H1 (cell line): ENCODE measurements around the gene PLA2G15. TPM values are rescaled to one million over a fixed set of nuclear protein-coding genes. Genes with fewer than 3 reads are reported as not detected.
A peak's percentile ranks its signal among the peaks of the same experiment; 100 is the strongest.

Source experiments
- CTCF ChIA-PET: fragments of 300-600 bp; sonication (Branson Sonifier 250); formaldehyde crosslinking; loops from one replicate; lab custom pipeline; 2021; ENCODE audit not compliant: partially characterized antibody; lab: Charles Lee
- POLR2A ChIA-PET: fragments of 300-600 bp; sonication (Branson Sonifier 250); formaldehyde crosslinking; loops from one replicate; lab custom pipeline; 2021; ENCODE audit warnings: inconsistent platforms; ENCODE audit not compliant: partially characterized antibody; lab: Charles Lee
- DNase-seq, 2 experiments: peaks; one replicate each; pipeline versions ENCODE4 v3.0.0 to v3.0.0-alpha.2; 2010 to 2022; ENCODE audit warnings: low spot score in 2 of 2, low read depth in 1 of 2, mixed read lengths in 1 of 2
- FAIRE-seq: peaks from 2 replicates; lab custom pipeline; 2011; peaks lifted over from hg19 to GRCh38; lab: Jason Lieb, UNC
- H2AFZ ChIP-seq: 2 replicates; pipeline ENCODE4 v1.8.1; 2012; ENCODE audit warnings: low read length, inconsistent platforms
- H2AK5ac ChIP-seq: 2 replicates; pipeline ENCODE4 v1.6.1; 2013; ENCODE audit warnings: low read depth, low read length
- H2BK120ac ChIP-seq: replicated peaks from 2 replicates; pipeline ENCODE3; 2013; ENCODE audit warnings: low read depth, low read length, inconsistent platforms
- H2BK12ac ChIP-seq: 2 replicates; pipeline ENCODE4 v1.6.1; 2013; ENCODE audit warnings: low read depth, low read length
- H2BK15ac ChIP-seq: 2 replicates; pipeline ENCODE4 v1.6.1; 2013; ENCODE audit warnings: low read length
- H2BK20ac ChIP-seq: 2 replicates; pipeline ENCODE4 v1.6.1; 2013; ENCODE audit warnings: low read length
- H2BK5ac ChIP-seq: 2 replicates; pipeline ENCODE4 v1.6.1; 2013; ENCODE audit warnings: low read depth, low read length
- H3K14ac ChIP-seq: 2 replicates; pipeline ENCODE4 v1.6.1; 2013; ENCODE audit warnings: inconsistent platforms; ENCODE audit not compliant: insufficient read length
- H3K18ac ChIP-seq: 2 replicates; pipeline ENCODE4 v1.6.1; 2013; ENCODE audit warnings: low read length; ENCODE audit errors: extremely low read depth
- H3K23ac ChIP-seq: 2 replicates; pipeline ENCODE4 v1.6.1; 2013; ENCODE audit warnings: inconsistent platforms; ENCODE audit not compliant: insufficient read length
- H3K23me2 ChIP-seq: 2 replicates; pipeline ENCODE4 v1.6.1; 2013; ENCODE audit warnings: low read depth, low read length
- H3K27ac ChIP-seq: 2 replicates; pipeline ENCODE4 v1.6.1; 2011; ENCODE audit warnings: low read depth, low read length, inconsistent platforms
- H3K27me3 ChIP-seq, 4 experiments: replicated peaks in 1 of 4; 1 replicate in 1 of 4; 2 replicates in 3 of 4; pipeline versions ENCODE4 v1.6.1 to v1.8.1; 2011 to 2013; ENCODE audit warnings: low read length in 3 of 4, mild to moderate bottlenecking in 3 of 4, inconsistent platforms in 2 of 4, mixed read lengths in 2 of 4, moderate library complexity in 1 of 4; ENCODE audit not compliant: control insufficient read depth in 3 of 4, insufficient read depth in 3 of 4; ENCODE audit errors: extremely low read depth in 1 of 4
- H3K36me3 ChIP-seq, 4 experiments: 2 replicates each; pipeline versions ENCODE4 v1.6.1 to v1.8.1; 2011 to 2013; ENCODE audit warnings: mild to moderate bottlenecking in 4 of 4, low read length in 3 of 4, moderate library complexity in 2 of 4, control low read depth in 1 of 4, inconsistent platforms in 1 of 4; ENCODE audit not compliant: insufficient read depth in 4 of 4, control insufficient read depth in 2 of 4
- H3K4ac ChIP-seq: replicated peaks from 2 replicates; pipeline ENCODE3; 2013; ENCODE audit warnings: low read length, low read depth, mixed read lengths, inconsistent platforms; ENCODE audit not compliant: insufficient read length
- H3K4me1 ChIP-seq, 4 experiments: replicated peaks in 1 of 4; 1 replicate in 1 of 4; 2 replicates in 3 of 4; pipeline versions ENCODE4 v1.6.1 to v1.8.1; 2011 to 2013; ENCODE audit warnings: low read length in 3 of 4, inconsistent platforms in 2 of 4, mixed read lengths in 1 of 4; ENCODE audit not compliant: insufficient read depth in 4 of 4, control insufficient read depth in 3 of 4
- H3K4me2 ChIP-seq, 2 experiments: 2 replicates each; pipeline versions ENCODE4 v1.6.1 to v1.8.1; 2011 to 2013; ENCODE audit warnings: low read depth in 2 of 2, low read length in 2 of 2, control low read depth in 1 of 2, inconsistent platforms in 1 of 2, mild to moderate bottlenecking in 1 of 2; ENCODE audit not compliant: insufficient read depth in 1 of 2
- H3K4me3 ChIP-seq, 4 experiments: fragments of 200-600, 300-600 bp in 1 of 4; sonication (generic), shearing (Covaris generic), sonication (Bioruptor Twin) in 1 of 4; 2 replicates each; pipeline versions ENCODE4 v1.5.1 to v1.8.1; 2011 to 2016; ENCODE audit warnings: low read length in 4 of 4, low read depth in 3 of 4, control low read depth in 2 of 4, inconsistent platforms in 2 of 4, mild to moderate bottlenecking in 2 of 4, mixed read lengths in 1 of 4, moderate library complexity in 1 of 4; ENCODE audit not compliant: insufficient read depth in 2 of 4; ENCODE audit errors: extremely low read depth in 1 of 4
- H3K56ac ChIP-seq: replicated peaks from 2 replicates; pipeline ENCODE3; 2013; ENCODE audit warnings: low read depth, mild to moderate bottlenecking, mixed read lengths, low read length, inconsistent platforms; ENCODE audit not compliant: insufficient read length
- H3K79me1 ChIP-seq: 2 replicates; pipeline ENCODE4 v1.6.1; 2013; ENCODE audit warnings: low read depth, low read length, control low read depth
- H3K79me2 ChIP-seq, 2 experiments: 2 replicates each; pipeline versions ENCODE4 v1.6.1 to v1.8.1; 2012 to 2013; ENCODE audit warnings: low read length in 2 of 2, mild to moderate bottlenecking in 2 of 2, inconsistent platforms in 1 of 2; ENCODE audit not compliant: insufficient read depth in 2 of 2, control insufficient read depth in 1 of 2
- H3K9ac ChIP-seq, 4 experiments: replicated peaks in 1 of 4; 1 replicate in 1 of 4; 2 replicates in 3 of 4; pipeline versions ENCODE4 v1.6.1 to v1.8.1; 2011 to 2013; ENCODE audit warnings: low read depth in 3 of 4, low read length in 3 of 4, control low read depth in 2 of 4, mild to moderate bottlenecking in 2 of 4, moderate library complexity in 2 of 4, inconsistent platforms in 1 of 4; ENCODE audit errors: extremely low read depth in 1 of 4
- H3K9me3 ChIP-seq, 2 experiments: 2 replicates each; pipeline versions ENCODE4 v1.6.1 to v1.8.1; 2012 to 2013; ENCODE audit warnings: mild to moderate bottlenecking in 2 of 2, moderate library complexity in 2 of 2, control low read depth in 1 of 2, inconsistent platforms in 1 of 2, low read depth in 1 of 2, low read length in 1 of 2, mixed read lengths in 1 of 2; ENCODE audit not compliant: insufficient read depth in 2 of 2
- H4K20me1 ChIP-seq, 2 experiments: replicated peaks in 1 of 2; 2 replicates each; pipeline versions ENCODE3 to v1.8.1; 2011 to 2013; ENCODE audit warnings: inconsistent platforms in 2 of 2, low read length in 2 of 2, mild to moderate bottlenecking in 1 of 2; ENCODE audit not compliant: insufficient read depth in 2 of 2, control insufficient read depth in 1 of 2
- H4K5ac ChIP-seq: 2 replicates; pipeline ENCODE4 v1.6.1; 2013; ENCODE audit warnings: low read length, low read depth, mixed read lengths, inconsistent platforms; ENCODE audit not compliant: insufficient read length
- H4K8ac ChIP-seq: 2 replicates; pipeline ENCODE4 v1.8.0; 2013; ENCODE audit warnings: mild to moderate bottlenecking, moderate library complexity, low read length, inconsistent platforms; ENCODE audit not compliant: insufficient read depth; ENCODE audit errors: extremely low read depth
- H4K91ac ChIP-seq: replicated peaks from 2 replicates; pipeline ENCODE3; 2013; ENCODE audit warnings: low read length, mixed read lengths, inconsistent platforms; ENCODE audit not compliant: insufficient read length
- ATF3 ChIP-seq: IDR thresholded peaks from 2 replicates; pipeline ENCODE4 v1.6.1; 2011; ENCODE audit warnings: low read depth, mild to moderate bottlenecking, low read length; ENCODE audit not compliant: insufficient read depth
- BACH1 ChIP-seq: IDR thresholded peaks from 2 replicates; pipeline ENCODE4 v1.6.1; 2012; ENCODE audit warnings: low read length, improper control_type of control experiment
- TAF1 ChIP-seq: IDR thresholded peaks from 2 replicates; pipeline ENCODE4 v1.6.1; 2011; ENCODE audit warnings: mild to moderate bottlenecking, low read depth, low read length
- TBP ChIP-seq: IDR thresholded peaks from 2 replicates; pipeline ENCODE4 v1.6.1; 2011; ENCODE audit warnings: low read depth, low read length, improper control_type of control experiment
- WGBS, 2 experiments: shearing (Covaris generic) in 1 of 2; methylation state at CpG; one replicate each; pipeline versions ENCODE4 v1.1.6 to v1.1.7; 2013 to 2015; ENCODE audit warnings: low lambda C conversion rate in 2 of 2, mixed read lengths in 2 of 2, inconsistent platforms in 1 of 2, low coverage in 1 of 2, missing lambda C conversion rate in 1 of 2; ENCODE audit not compliant: insufficient replicate concordance in 2 of 2, insufficient coverage in 1 of 2, insufficient read length in 1 of 2; ENCODE audit errors: extremely low coverage in 1 of 2, missing lambda C conversion rate in 1 of 2; 5-methylcytosine and 5-hydroxymethylcytosine counted together
- polyA plus RNA-seq, 7 experiments: library from polyadenylated mRNA; depleted of rRNA in 3 of 7; stranded (reverse) in 5 of 7; unstranded in 2 of 7; fragments of >200 nt in 5 of 7; fragments of 200-250 nt in 2 of 7; gene quantifications; 1 replicate in 5 of 7; 2 replicates in 1 of 7; 4 replicates in 1 of 7; pipeline versions ENCODE4 v1.2.1 to v1.2.3, GENCODE V29; 2011 to 2013; ENCODE audit warnings: missing spikeins in 2 of 7, mixed read lengths in 2 of 7
- total RNA-seq: library from RNA; stranded (reverse); fragmentation: NEBNext Ultra II Directional; extraction: Animal tissue kit (Norgen Biotek cat#: 25700); gene quantifications from 2 replicates; pipeline ENCODE4 v1.2.1, GENCODE V29; 2021

PLA2G15 gene
- total and polyA plus RNA-seq, 2 of the 8 experiments (the other 6 are each of a cell fraction or from before 2014, with no cell fraction given) = 11.2 to 12.0 TPM

DNA sequence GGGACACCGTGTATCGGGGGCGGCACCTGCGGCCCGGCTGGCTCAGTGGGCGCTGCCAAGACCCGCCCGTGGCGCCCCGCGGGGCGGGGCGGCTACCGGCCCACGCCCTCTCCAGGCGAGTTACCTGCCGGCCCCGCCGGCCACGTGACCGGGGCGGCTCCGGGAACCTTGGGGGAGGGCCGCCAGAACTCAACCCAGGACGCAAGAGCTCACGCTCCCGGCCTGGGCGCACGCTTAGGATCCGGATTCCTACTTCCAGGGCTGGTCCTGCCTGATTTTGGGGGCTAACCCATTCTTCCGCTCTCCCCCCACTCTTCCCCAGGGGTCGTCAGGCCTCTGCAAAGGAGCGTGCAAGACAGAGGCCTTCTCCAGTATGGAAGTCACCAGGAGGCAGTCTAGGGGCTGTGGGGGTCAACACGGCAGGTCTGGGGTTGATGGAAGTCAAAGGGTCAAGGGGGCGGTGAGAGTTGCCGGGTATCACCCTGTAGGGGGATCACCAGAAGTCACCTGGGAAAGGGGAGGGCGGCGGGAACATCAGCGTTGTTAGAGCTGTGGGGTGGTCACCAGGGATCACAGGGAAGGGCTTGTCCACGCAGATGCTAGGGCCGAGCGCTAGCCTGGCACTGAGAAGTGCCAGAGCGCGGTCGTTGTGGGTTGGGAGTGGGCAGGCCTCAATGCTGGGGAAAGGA is 8.9 kb upstream of the PLA2G15 start:
- Histone ChIP-seq H2BK15ac (peak overlapping the region; percentile 97; the same call in 1 of the 2 replicates), H2BK5ac (peak overlapping the region; percentile 93), H2BK12ac (peak overlapping the region; percentile 23), H4K91ac (peak overlapping the region; percentile 45), H4K8ac (peak overlapping the region; percentile 79), H3K14ac (no peak overlapping the region), H3K56ac (peak overlapping the region; percentile 91), H3K23ac (no peak overlapping the region), H3K79me1 (peaks cover 5% of the 10 kb centered on the region; the same call in 1 of the 2 replicates), H3K4ac (peak overlapping the region; percentile 87), H3K27ac (peak overlapping the region; percentile 84), H3K36me3 (peaks cover 2 to 14% (median 11%) of the 10 kb centered on the region in 4 experiments; a peak in 7 of 8 replicates), H3K23me2 (peaks cover 22% of the 10 kb centered on the region), H2AK5ac (0 out of 2 replicates have a peak overlapping the region, but pooled peaks have one; percentile 14), H3K4me3 (peak overlapping the region; percentile 59 to 85 (median 82)), H3K9ac (peak overlapping the region in 3 of 4 experiments; percentile 77 to 90 (median 77); a peak in 6 of 7 replicates), H4K20me1 (peaks cover 18 to 22% of the 10 kb centered on the region in 2 experiments), H3K18ac (peak overlapping the region; percentile 76), H3K4me2 (peak overlapping the region; percentile 99), H3K4me1 (peaks cover 0 to 28% (median 20%) of the 10 kb centered on the region in 4 experiments; a peak in 5 of 7 replicates), H2BK20ac (peak overlapping the region; percentile 66; the same call in 1 of the 2 replicates), H2AFZ (peak overlapping the region; percentile 5; the same call in 1 of the 2 replicates), H2BK120ac (peak overlapping the region; percentile 96), H3K79me2 (peaks cover 5 to 19% of the 10 kb centered on the region in 2 experiments), H3K27me3 (no peaks in the 10 kb centered on the region), H3K9me3 (no peaks in the 10 kb centered on the region), H4K5ac (peak overlapping the region; percentile 84)
- ChIA-PET POLR2A (interaction anchor here (0.6 to 5.9 kb wide), 27 partner anchors 8 to 365 kb away, joined by 3 to 61 read pairs (median 3); partner anchors contain the start of genes NFATC3, PLA2G15, PRMT7 and PSMB10), CTCF (interaction anchor here (0.7 to 4.0 kb wide), 5 partner anchors 9 to 142 kb away, joined by 3 to 23 read pairs (median 10); partner anchors contain the start of gene SLC7A6)
- WGBS, 2 experiments = 1% methylated on average over 32 of the region's 45 CpGs; no CpG with 5 or more reads in 1 of the 2 experiments
- FAIRE-seq (no peak), DNase-seq (peak; percentile 73 to 89)
- TF ChIP-seq TBP (peak; percentile 20; the same call in 1 of the 2 replicates), BACH1 (0 out of 2 replicates have a peak, but pooled peaks have one; percentile 45), TAF1 (peak; percentile 68; the same call in 1 of the 2 replicates), ATF3 (peak; percentile 71; the same call in 1 of the 2 replicates)
